GM23248 (cell line): ENCODE data around the gene LY86. TPM values are rescaled to one million over a fixed set of nuclear protein-coding genes. Genes with fewer than 3 reads are reported as not detected.
"Not testable (repeated sequence)": the region's sequence is repeated elsewhere in the genome, so short reads cannot be mapped to it uniquely, and the experiment has no call there.

Source experiments
- DNase-seq: peaks from one replicate; pipeline ENCODE4 v3.0.0-alpha.2; 2015
- H2AFZ ChIP-seq: fragments of 200-600 bp; sonication (generic); 2 replicates; pipeline ENCODE4 v1.6.1; 2016; ENCODE audit warnings: antibody characterized with exemption
- H3F3A ChIP-seq: fragments of 200-600 bp; sonication (generic); 2 replicates; pipeline ENCODE4 v1.6.1; 2016; ENCODE audit warnings: mild to moderate bottlenecking, antibody characterized with exemption, mixed run types; ENCODE audit not compliant: insufficient read depth
- H3K27ac ChIP-seq: fragments of 200-600 bp; sonication (generic); 2 replicates; pipeline ENCODE4 v1.5.1; 2016; ENCODE audit warnings: mild to moderate bottlenecking
- H3K27me3 ChIP-seq: fragments of 200-600 bp; sonication (generic); replicated peaks from 2 replicates; pipeline ENCODE4 v1.6.1; 2016; ENCODE audit warnings: mild to moderate bottlenecking; ENCODE audit not compliant: insufficient read depth
- H3K36me3 ChIP-seq: fragments of 200-600 bp; sonication (generic); 2 replicates; pipeline ENCODE4 v1.6.1; 2016; ENCODE audit warnings: low read depth, mild to moderate bottlenecking
- H3K4me1 ChIP-seq: fragments of 200-600 bp; sonication (generic); 2 replicates; pipeline ENCODE4 v1.6.1; 2016; ENCODE audit warnings: mild to moderate bottlenecking; ENCODE audit not compliant: insufficient read depth
- H3K4me2 ChIP-seq: fragments of 200-600 bp; sonication (generic); one replicate; pipeline ENCODE4 v1.6.1; 2016; ENCODE audit warnings: mild to moderate bottlenecking; ENCODE audit not compliant: unreplicated experiment
- H3K4me3 ChIP-seq: fragments of 200-600 bp; sonication (generic); 2 replicates; pipeline ENCODE4 v1.5.1; 2016; ENCODE audit warnings: mild to moderate bottlenecking
- H3K79me2 ChIP-seq: fragments of 200-600 bp; sonication (generic); 2 replicates; pipeline ENCODE4 v1.6.1; 2016; ENCODE audit warnings: mild to moderate bottlenecking; ENCODE audit not compliant: insufficient read depth
- H3K9ac ChIP-seq: fragments of 200-600 bp; sonication (generic); 2 replicates; pipeline ENCODE4 v1.6.1; 2016; ENCODE audit warnings: mild to moderate bottlenecking
- H3K9me2 ChIP-seq: fragments of 200-600 bp; sonication (generic); 2 replicates; pipeline ENCODE4 v1.6.1; 2016; ENCODE audit warnings: mixed run types, mild to moderate bottlenecking, moderate library complexity; ENCODE audit not compliant: insufficient read depth
- H3K9me3 ChIP-seq: fragments of 200-600 bp; sonication (generic); one replicate; pipeline ENCODE4 v1.6.1; 2017; ENCODE audit warnings: low read depth
- H4K20me1 ChIP-seq: fragments of 200-600 bp; sonication (generic); 2 replicates; pipeline ENCODE4 v1.6.0; 2016; ENCODE audit not compliant: insufficient read depth
- EZH2 ChIP-seq: fragments of 200-600 bp; sonication (generic); IDR thresholded peaks from 2 replicates; pipeline ENCODE4 v1.6.1; 2018; ENCODE audit warnings: antibody characterized with exemption, mild to moderate bottlenecking; ENCODE audit not compliant: insufficient read depth, poor library complexity, severe bottlenecking
- EZH2phosphoT487 ChIP-seq: fragments of 200-600 bp; sonication (generic); IDR thresholded peaks from 2 replicates; pipeline ENCODE4 v1.6.1; 2018; ENCODE audit warnings: antibody characterized with exemption, moderate library complexity, mild to moderate bottlenecking, low read depth; ENCODE audit not compliant: insufficient read depth
- WGBS, 2 experiments: methylation state at CpG; one replicate each; pipeline ENCODE4 v1.1.6; 2015 to 2017; ENCODE audit warnings: low lambda C conversion rate in 2 of 2, low coverage in 1 of 2; ENCODE audit errors: missing lambda C conversion rate in 2 of 2; 5-methylcytosine and 5-hydroxymethylcytosine counted together
- in situ Hi-C: fragments of 300-500 bp; cut with MboI; formaldehyde crosslinking; loops from 2 replicates; pipeline ENCODE4 v1.15.0; 2020
- polyA plus RNA-seq: library from polyadenylated mRNA; unstranded; fragments of >200 nt; fragmentation: Nextera tagmentation; extraction: Ambion mirVana; gene quantifications from 2 replicates; pipeline ENCODE4 v1.2.1, GENCODE V29; 2016
- total RNA-seq: library from RNA; depleted of rRNA; stranded (reverse); fragments of >200 nt; shearing (Covaris generic); gene quantifications from 2 replicates; pipeline ENCODE4 v1.2.3, GENCODE V29; 2014

Gene LY86
- total and polyA plus RNA-seq, 2 experiments from 2014 or later = not detected

DNA sequence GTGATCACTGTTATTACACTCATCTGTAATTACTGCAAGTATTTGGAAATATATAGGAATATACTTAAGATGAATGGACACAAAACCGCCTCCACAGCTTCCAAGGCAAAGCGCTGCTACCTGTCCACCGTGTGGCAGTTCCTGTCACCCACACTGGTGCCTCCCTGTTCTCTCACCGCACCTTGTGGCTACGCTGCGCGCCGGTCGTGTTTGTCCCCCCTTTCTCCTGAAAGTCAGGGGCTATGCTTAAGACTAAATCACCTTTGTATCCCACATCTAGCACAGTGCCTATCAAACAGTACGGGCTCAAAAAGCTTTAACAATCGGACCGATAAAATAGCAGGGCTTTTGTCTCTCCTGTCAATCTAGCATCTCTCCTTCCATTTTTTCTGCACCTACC is 23.0 kb downstream of the LY86 start:
- DNase-seq = no peak
- no peaks in the 10 kb centered on the region for H3F3A ChIP-seq
- TF ChIP-seq EZH2phosphoT487 (no peak), EZH2 (no peak)
- no peaks in the 10 kb centered on the region for H3K4me1 ChIP-seq
- 71 to 75% methylated on average over 12 of the region's 12 CpGs for WGBS, 2 experiments
- H3K9me3 ChIP-seq = no peaks in the 10 kb centered on the region
- H3K4me2 ChIP-seq = no peak overlapping the region
- no peak overlapping the region for H3K27ac ChIP-seq
- no peaks in the 10 kb centered on the region for H4K20me1 ChIP-seq
- in situ Hi-C loops = no loop called here
- H3K36me3 ChIP-seq = no peaks in the 10 kb centered on the region
- H3K27me3 ChIP-seq = 0 out of 2 replicates have a peak, but pooled peaks cover 6% of the 10 kb centered on the region
- no peaks in the 10 kb centered on the region for H3K9me2 ChIP-seq
- H3K4me3 ChIP-seq = no peak overlapping the region
- H2AFZ ChIP-seq = no peak overlapping the region
- no peak overlapping the region for H3K9ac ChIP-seq
- no peaks in the 10 kb centered on the region for H3K79me2 ChIP-seq

DNA sequence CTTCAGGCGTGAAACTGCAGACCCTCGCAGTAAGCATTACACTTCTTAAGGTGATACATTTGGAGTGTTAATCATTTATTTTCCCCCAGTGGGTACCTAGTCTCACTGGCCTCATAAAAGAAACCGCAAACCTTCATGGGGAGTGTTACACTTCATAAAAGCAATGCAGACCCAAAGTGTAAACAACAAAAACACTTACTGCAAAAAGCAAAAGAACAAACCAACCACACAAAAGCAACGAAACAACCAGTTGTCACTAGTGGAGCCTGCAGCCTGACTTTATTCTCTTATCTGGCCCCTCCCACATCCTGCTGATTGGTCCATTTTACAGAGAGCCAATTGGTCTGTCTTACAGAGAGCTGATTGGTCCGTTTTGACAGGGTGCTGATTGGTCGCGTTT is 23.8 kb downstream of the LY86 start:
- 71 to 77% methylated on average over 7 of the region's 7 CpGs for WGBS, 2 experiments
- in situ Hi-C loops = no loop called here

DNA sequence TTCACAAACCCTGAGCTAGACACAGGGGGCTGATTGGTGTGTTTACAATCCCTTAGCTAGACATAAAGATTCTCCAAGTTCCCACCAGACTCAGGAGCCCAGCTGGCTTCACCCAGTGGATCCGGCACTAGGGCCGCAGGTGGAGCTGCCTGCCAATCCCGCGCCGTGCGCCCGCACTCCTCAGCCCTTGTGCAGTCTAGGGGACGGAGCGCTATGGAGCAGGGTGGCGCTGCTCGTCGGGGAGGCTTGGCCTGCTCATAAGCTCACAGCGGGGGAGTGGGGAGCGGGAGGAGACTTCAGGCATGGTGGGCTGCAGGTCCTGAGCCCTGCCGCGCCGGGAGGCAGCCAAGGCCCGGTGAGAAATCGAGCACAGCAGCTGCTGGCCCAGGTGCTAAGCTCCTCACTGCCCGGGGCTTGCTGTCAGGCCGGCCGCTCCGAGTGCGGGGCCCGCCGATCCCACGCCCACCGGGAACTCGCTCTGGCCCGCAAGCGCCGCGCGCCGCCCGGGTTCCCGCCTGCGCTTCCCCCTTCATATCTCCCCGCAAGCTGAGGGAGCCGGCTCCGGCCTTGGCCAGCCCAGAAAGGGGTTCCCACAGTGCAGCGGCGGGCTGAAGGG is 24.7 kb downstream of the LY86 start:
- H3K4me2 ChIP-seq, DNase-seq, H3K4me3 ChIP-seq, H2AFZ ChIP-seq, H4K20me1 ChIP-seq, H3K4me1 ChIP-seq, H3K27ac ChIP-seq, H3K36me3 ChIP-seq, H3F3A ChIP-seq, H3K79me2 ChIP-seq, H3K9me2 ChIP-seq, H3K9me3 ChIP-seq, in situ Hi-C loops, H3K27me3 ChIP-seq, H3K9ac ChIP-seq: not testable (repeated sequence)
- WGBS, 2 experiments = 91 to 94% methylated on average over 36 to 43 of the region's 43 CpGs

More for the DNA sequence above, 23.8 kb downstream of the LY86 start:
- DNase-seq = no peak
- H3K9me3 ChIP-seq = no peaks in the 10 kb centered on the region
- no peak overlapping the region for H3K9ac ChIP-seq
- H2AFZ ChIP-seq = no peak overlapping the region
- H3K27ac ChIP-seq = no peak overlapping the region
- H3K9me2 ChIP-seq = no peaks in the 10 kb centered on the region
- H4K20me1 ChIP-seq = no peaks in the 10 kb centered on the region
- TF ChIP-seq EZH2 (no peak), EZH2phosphoT487 (no peak)
- H3K36me3 ChIP-seq = no peaks in the 10 kb centered on the region
- no peaks in the 10 kb centered on the region for H3K4me1 ChIP-seq
- 0 out of 2 replicates have a peak, but pooled peaks cover 6% of the 10 kb centered on the region for H3K27me3 ChIP-seq
- H3K4me3 ChIP-seq = no peak overlapping the region
- H3K79me2 ChIP-seq = no peaks in the 10 kb centered on the region
- H3K4me2 ChIP-seq = no peak overlapping the region
- no peaks in the 10 kb centered on the region for H3F3A ChIP-seq

DNA sequence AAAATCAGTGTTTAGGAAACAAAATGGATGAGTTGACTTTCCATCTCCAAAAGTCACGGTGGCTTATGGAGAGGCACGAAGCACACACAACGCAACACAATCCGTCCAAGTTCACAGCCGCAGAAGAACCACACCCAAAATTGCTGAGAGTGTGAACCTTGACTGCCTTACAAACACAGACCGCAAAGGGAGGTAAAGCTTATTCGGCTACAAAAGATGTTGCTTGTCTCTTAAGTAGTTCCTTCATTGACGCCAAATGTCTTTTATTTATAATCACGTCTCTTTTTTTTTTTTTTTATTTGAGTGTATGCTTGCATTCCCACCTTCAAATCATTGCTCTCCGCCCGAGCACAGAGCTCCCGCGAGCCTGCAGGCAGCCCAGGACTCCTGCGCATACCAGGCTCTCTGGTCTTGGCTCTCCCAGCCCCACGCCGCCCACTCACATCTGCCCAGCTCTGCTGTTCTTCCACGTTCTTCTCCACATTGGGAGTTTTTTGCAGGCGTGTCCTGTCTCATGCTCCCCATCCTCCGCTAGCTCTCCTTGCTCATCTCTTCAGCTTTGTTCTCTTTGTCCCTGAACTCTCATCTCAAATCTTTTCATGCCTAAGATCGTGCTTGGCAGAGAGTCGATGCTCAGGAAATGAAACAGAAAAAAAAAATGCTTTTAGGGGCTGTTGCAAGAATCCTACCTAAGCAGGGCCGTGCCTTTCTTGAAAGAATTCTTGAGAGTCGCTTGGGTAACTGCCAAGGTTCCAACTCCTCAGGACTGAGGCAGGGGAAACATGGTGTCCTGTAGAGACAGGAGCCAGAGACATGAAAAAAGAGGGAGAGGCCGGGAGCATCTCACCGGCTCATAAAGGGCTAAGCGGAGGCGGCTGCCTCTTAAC is 25.8 kb downstream of the LY86 start:
- Histone ChIP-seq H2AFZ (peak overlapping the region; percentile 39; the same call in 1 of the 2 replicates), H3K79me2 (no peaks in the 10 kb centered on the region), H3K9ac (no peak overlapping the region), H3K9me3 (no peaks in the 10 kb centered on the region), H3K27me3 (0 out of 2 replicates have a peak, but pooled peaks cover 6% of the 10 kb centered on the region), H3K4me1 (no peaks in the 10 kb centered on the region), H3K36me3 (no peaks in the 10 kb centered on the region), H3K4me3 (peak overlapping the region; percentile 29; the same call in 1 of the 2 replicates), H3F3A (no peaks in the 10 kb centered on the region), H3K4me2 (peak overlapping the region; percentile 62), H4K20me1 (no peaks in the 10 kb centered on the region), H3K27ac (no peak overlapping the region), H3K9me2 (no peaks in the 10 kb centered on the region)
- DNase-seq = peak; percentile 56
- in situ Hi-C loops = no loop called here
- 21 to 28% methylated on average over 22 to 27 of the region's 27 CpGs for WGBS, 2 experiments
- TF ChIP-seq EZH2 (no peak), EZH2phosphoT487 (no peak)
